ENCODE data around the gene RIC8B.

RIC8B gene

GRCh38 chr12:106840243-106840642, 65.8 kb downstream of the RIC8B start:
- TF ChIP-seq CTCF (IDR thresholded peaks at IDR 0.05; ENCODE audit: low read depth, low read length), result no peak
- DNase-seq (ENCODE audit: low read depth in 2 of 2), result peak; percentile 67 to 72
- H3K4me3 ChIP-seq (replicated peaks in 1 of 2; ENCODE audit: low read depth in 2 of 2, low read length in 2 of 2), result no peak overlapping the region

- TF ChIP-seq CTCF (IDR thresholded peaks at IDR 0.05; ENCODE audit: low read depth, low read length), result peak; percentile 61
- peak; percentile 69 for DNase-seq (ENCODE audit: low read depth in 2 of 2)
- H3K4me3 ChIP-seq (replicated peaks in 1 of 2; ENCODE audit: low read depth in 2 of 2, low read length in 2 of 2), result no peak overlapping the region
Observed at GRCh38 chr12:106841510-106842302, 67.2 kb downstream of the RIC8B start.

- no peak for DNase-seq (ENCODE audit: low read depth in 2 of 2)
- no peak overlapping the region for H3K4me3 ChIP-seq (replicated peaks in 1 of 2; ENCODE audit: low read depth in 2 of 2, low read length in 2 of 2)
- TF ChIP-seq CTCF (IDR thresholded peaks at IDR 0.05; ENCODE audit: low read depth, low read length), result no peak
Observed at GRCh38 chr12:106845902-106846301, 71.4 kb downstream of the RIC8B start.

- no peak for DNase-seq (ENCODE audit: low read depth in 2 of 2)
- H3K4me3 ChIP-seq (replicated peaks in 1 of 2; ENCODE audit: low read depth in 2 of 2, low read length in 2 of 2), result no peak overlapping the region
- TF ChIP-seq CTCF (IDR thresholded peaks at IDR 0.05; ENCODE audit: low read depth, low read length), result no peak
Observed at GRCh38 chr12:106847861-106848260, 73.4 kb downstream of the RIC8B start.

- no peak for TF ChIP-seq CTCF (IDR thresholded peaks at IDR 0.05; ENCODE audit: low read depth, low read length)
- no peak overlapping the region for H3K4me3 ChIP-seq (replicated peaks in 1 of 2; ENCODE audit: low read depth in 2 of 2, low read length in 2 of 2)
- DNase-seq (ENCODE audit: low read depth in 2 of 2), result no peak
Observed at GRCh38 chr12:106851306-106851705, 76.8 kb downstream of the RIC8B start.

- no peak for DNase-seq (ENCODE audit: low read depth in 2 of 2)
- no peak for TF ChIP-seq CTCF (IDR thresholded peaks at IDR 0.05; ENCODE audit: low read depth, low read length)
- H3K4me3 ChIP-seq (replicated peaks in 1 of 2; ENCODE audit: low read depth in 2 of 2, low read length in 2 of 2), result no peak overlapping the region
Observed at GRCh38 chr12:106854723-106855122, 80.2 kb downstream of the RIC8B start.
